Spleen (tissue), 11 donors: ENCODE results near the gene ACSM2B. TPM values are rescaled to one million over a fixed set of nuclear protein-coding genes. Genes with fewer than 3 reads are reported as not detected.
"Not testable (repeated sequence)": the region's sequence is repeated elsewhere in the genome, so short reads cannot be mapped to it uniquely, and the experiment has no call there.

ENCODE experiments used
- DNase-seq: peaks from one replicate; pipeline ENCODE4 v3.0.0-alpha.2; 2020
- H3K27ac ChIP-seq, 8 donors: fragments of 200-600 bp; sonication (generic) in 7 of 8; 1 replicate in 4 of 8; 2 replicates in 4 of 8; pipeline versions ENCODE4 v1.5.0 to v1.8.0; 2016 to 2021; ENCODE audit warnings: inconsistent platforms in 4 of 8, mild to moderate bottlenecking in 4 of 8, moderate library complexity in 1 of 8
- H3K27me3 ChIP-seq, 7 donors: fragments of 200-600 bp; sonication (generic) in 6 of 7; replicated peaks in 1 of 7; 1 replicate in 4 of 7; 2 replicates in 3 of 7; pipeline versions ENCODE4 v1.5.0 to v1.8.0; 2016 to 2021; ENCODE audit warnings: inconsistent platforms in 3 of 7, mild to moderate bottlenecking in 1 of 7
- H3K36me3 ChIP-seq, 6 donors: fragments of 200-600 bp; sonication (generic) in 5 of 6; 1 replicate in 4 of 6; 2 replicates in 2 of 6; pipeline versions ENCODE4 v1.5.0 to v1.8.0; 2016 to 2021; ENCODE audit warnings: inconsistent platforms in 2 of 6
- H3K4me1 ChIP-seq, 6 donors: fragments of 200-600 bp; sonication (generic) in 5 of 6; 1 replicate in 3 of 6; 2 replicates in 3 of 6; pipeline versions ENCODE4 v1.5.0 to v1.8.0; 2016 to 2021; ENCODE audit warnings: inconsistent platforms in 3 of 6
- H3K4me3 ChIP-seq, 8 donors: fragments of 200-600 bp; sonication (generic) in 7 of 8; 1 replicate in 4 of 8; 2 replicates in 4 of 8; pipeline versions ENCODE4 v1.5.0 to v1.8.0; 2016 to 2021; ENCODE audit warnings: inconsistent platforms in 4 of 8, mild to moderate bottlenecking in 4 of 8, moderate library complexity in 2 of 8
- H3K9me3 ChIP-seq, 8 donors: fragments of 200-600 bp; sonication (generic) in 7 of 8; 1 replicate in 4 of 8; 2 replicates in 4 of 8; pipeline versions ENCODE4 v1.5.0 to v1.8.0; 2016 to 2021; ENCODE audit warnings: inconsistent platforms in 4 of 8
- POLR2A ChIP-seq, 3 donors: fragments of 450-650 bp; IDR thresholded peaks; one replicate each; pipeline ENCODE4 v1.5.1; 2017; ENCODE audit warnings: antibody characterized with exemption in 3 of 3, mild to moderate bottlenecking in 1 of 3
- POLR2AphosphoS5 ChIP-seq, 3 donors: sonication (generic); formaldehyde crosslinking; IDR thresholded peaks; one replicate each; pipeline ENCODE4 v1.5.1; 2017; ENCODE audit warnings: antibody characterized with exemption in 3 of 3
- WGBS, 5 donors: extraction: QIAGEN DNeasy Blood & Tissue Kit in 3 of 5; methylation state at CpG; one replicate each; pipeline versions ENCODE4 v1.1.5 to v1.1.7; 2013 to 2018; 5-methylcytosine and 5-hydroxymethylcytosine counted together
- intact Hi-C: fragments of 100-400 bp; cut with DNase I; formaldehyde crosslinking; loops from one replicate; pipeline ENCODE4 v1.15.0; 2023; ENCODE audit warnings: low total_unique reads
- polyA plus RNA-seq, 3 donors: library from polyadenylated mRNA; stranded (reverse); fragments of 200-250 nt; gene quantifications; one replicate each; pipeline ENCODE4 v1.2.1, GENCODE V29; 2013
- total RNA-seq, 7 donors: library from RNA; depleted of rRNA in 3 of 7; stranded (reverse); fragments of >200 nt in 3 of 7; fragmentation: NEBNext Ultra II Directional in 4 of 7; extraction: Animal tissue kit (Norgen Biotek cat#: 25700) in 4 of 7; gene quantifications; one replicate each; pipeline versions ENCODE4 v1.1.0 to v1.2.1, GENCODE V29; 2016 to 2021
- TF ChIP-seq, protein P1 (sequence below), 11 experiments: fragments of 200-600 bp in 7 of 11; fragments of 450-650 bp in 4 of 11; sonication (generic) in 4 of 11; IDR thresholded peaks in 8 of 11; conservative IDR thresholded peaks in 3 of 11; 1 replicate in 7 of 11; 2 replicates in 4 of 11; pipeline versions ENCODE4 v1.4.0 to v1.8.0; 2016 to 2021; ENCODE audit warnings: antibody characterized with exemption in 11 of 11, inconsistent platforms in 4 of 11, mild to moderate bottlenecking in 1 of 11
- donor health status: healthy with polysubstance abuse.
- donor health status: DM: no; HTN: no; CAD: no; lungs with moderate emphysema.
- donor health status: DM: no; HTN: no; CAD: no.
- donor health status: Bipolar disorder and iron deficiency.
- donor health status: healthy.
- donor health status: DM: no; HTN: no; CAD: no.
- donor health status: DM: yes; HTN: yes; CAD: no.

Gene ACSM2B
- total and polyA plus RNA-seq, 10 donors: not detected

DNA sequence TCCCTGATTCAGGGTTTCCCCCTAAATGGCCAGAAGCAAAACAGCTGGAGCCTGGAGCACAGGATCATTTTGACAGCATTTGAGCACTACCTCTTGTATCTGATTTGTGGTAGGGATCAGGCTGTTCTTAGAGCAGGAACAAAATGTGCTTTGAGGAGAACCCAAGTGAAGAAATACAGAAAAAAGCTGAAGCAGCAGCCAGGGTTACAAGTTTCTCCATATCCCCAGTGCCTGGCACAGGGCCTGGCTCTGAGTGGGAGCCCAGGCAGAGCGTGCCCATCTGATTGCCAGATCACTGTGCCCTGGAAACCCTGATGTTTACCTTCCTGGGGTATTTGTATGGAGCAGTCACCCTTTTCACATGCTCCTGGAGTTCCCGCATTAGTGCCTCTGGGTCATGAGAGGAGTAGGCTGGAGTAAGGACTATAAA is 11.5 kb upstream of the ACSM2B start:
- intact Hi-C loops, H3K4me1 ChIP-seq, H3K27me3 ChIP-seq, H3K4me3 ChIP-seq, H3K9me3 ChIP-seq, DNase-seq, H3K36me3 ChIP-seq: not testable (repeated sequence)
- 47 to 70% (median 57%) methylated on average over 1 to 2 of the region's 2 CpGs for WGBS, 5 donors
- TF ChIP-seq POLR2AphosphoS5 (IDR thresholded peaks at IDR 0.05): peak in 1 of 3 donors; percentile 16
- H3K27ac ChIP-seq: peak overlapping the region in 3 of 8 donors; percentile 39 to 45 (median 45)

DNA sequence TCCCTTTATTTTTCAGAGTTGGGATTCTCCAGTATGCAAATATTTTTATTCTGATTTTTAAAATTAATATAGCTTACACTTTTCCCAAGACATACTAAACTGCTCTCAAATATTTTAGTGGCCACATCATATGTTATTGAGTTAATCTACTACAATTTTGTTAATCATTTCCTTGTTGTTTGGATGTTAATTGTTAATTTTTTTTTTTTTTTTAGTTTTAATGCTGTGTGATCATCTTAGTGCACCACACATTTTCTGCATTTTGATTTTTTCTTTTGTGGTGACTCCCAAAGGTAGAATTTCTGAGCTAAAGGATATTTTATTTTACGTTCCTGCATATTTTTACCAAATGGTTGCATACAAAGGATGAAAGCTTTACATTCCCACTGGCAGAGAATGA is 10.5 kb upstream of the ACSM2B start:
- H3K27me3 ChIP-seq, H3K36me3 ChIP-seq, H3K27ac ChIP-seq, H3K4me1 ChIP-seq, H3K4me3 ChIP-seq, intact Hi-C loops, DNase-seq, H3K9me3 ChIP-seq: not testable (repeated sequence)
- WGBS, 5 donors: 80 to 90% (median 81%) methylated on average over 1 of the region's 1 CpG

DNA sequence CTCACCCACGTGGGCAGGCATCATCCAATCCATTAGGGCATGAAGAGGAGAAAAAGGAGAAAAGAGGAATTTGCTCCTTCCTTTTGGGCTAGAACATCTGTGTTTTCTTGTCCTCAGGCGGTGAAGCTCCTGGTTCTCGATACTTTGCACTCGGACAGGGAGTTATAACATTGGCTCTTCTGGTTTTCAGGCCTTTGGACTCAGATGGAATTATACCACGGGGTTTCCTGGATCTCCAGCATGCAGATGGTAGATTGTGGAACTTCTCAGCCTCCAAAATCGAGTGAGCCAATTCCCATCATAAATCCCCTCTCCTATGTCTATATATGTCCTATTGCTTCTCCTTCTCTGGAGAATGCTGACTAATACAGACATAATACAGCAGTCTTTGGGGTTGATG is 9.9 kb upstream of the ACSM2B start:
- intact Hi-C loops, H3K4me3 ChIP-seq, H3K4me1 ChIP-seq, H3K36me3 ChIP-seq, H3K27me3 ChIP-seq, H3K9me3 ChIP-seq, H3K27ac ChIP-seq, DNase-seq: not testable (repeated sequence)
- WGBS, 5 donors: 65 to 85% (median 74%) methylated on average over 5 to 6 of the region's 6 CpGs

DNA sequence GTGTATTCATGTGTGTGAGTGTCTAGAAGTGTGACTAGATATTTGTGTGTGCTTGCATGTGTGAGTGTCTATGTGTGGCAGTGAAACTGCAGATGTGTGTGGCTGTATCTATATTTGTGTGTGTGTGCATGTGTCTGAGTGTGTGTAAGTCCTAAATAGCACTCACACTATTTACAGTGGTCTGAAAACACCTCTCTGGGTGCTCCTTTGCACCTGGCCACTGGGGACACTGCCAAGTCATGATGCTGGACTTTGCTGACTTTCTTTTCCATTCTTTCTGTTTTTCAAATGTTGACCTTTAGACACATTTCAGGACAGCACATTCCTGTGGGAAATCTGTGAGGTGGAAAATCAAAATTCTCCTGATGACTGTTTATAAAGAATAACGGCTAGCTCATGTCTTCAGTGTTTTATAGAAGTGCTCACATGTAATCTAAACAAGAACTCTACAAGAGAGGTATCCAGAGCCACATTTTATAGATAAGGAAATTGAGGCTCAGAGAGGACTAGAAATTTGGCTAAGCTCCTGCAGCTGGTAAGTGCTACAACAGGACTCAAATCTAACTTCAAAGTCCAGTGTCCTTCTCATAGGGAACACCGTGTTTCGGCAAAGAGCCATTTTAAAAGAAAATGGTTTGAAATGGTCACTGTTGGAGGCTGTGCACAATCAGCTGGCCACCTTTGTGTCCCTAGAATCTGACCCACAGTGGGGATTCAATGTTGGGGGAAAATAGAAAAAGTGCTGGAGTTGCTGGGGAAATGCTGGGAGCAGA is 4.5 kb upstream of the ACSM2B start:
- H3K9me3 ChIP-seq, H3K27ac ChIP-seq, H3K27me3 ChIP-seq, H3K4me1 ChIP-seq, H3K4me3 ChIP-seq, intact Hi-C loops, DNase-seq, H3K36me3 ChIP-seq: not testable (repeated sequence)
- no CpG with 5 or more reads among the region's 3 CpGs for WGBS, 5 donors

DNA sequence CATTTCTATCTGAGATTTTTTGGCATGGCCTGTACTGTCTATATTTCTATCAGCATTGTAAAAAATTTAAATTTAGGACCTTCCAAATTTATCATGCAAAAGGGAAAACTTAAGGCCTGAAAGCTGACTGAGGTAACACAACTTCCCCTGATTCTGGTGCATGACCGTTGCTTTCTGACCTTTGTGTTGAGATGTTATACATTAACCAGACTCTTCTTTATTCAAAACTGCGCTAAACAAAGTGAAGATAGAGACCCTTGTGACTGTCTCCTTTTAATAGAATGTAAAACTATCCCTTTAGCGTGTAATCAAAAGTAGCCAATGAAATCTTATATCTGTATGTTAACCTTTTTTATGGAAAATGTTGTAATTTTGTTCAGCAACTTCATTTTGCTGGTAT is 1.9 kb upstream of the ACSM2B start:
- H3K27me3 ChIP-seq, H3K4me3 ChIP-seq, H3K4me1 ChIP-seq, DNase-seq, H3K27ac ChIP-seq, H3K36me3 ChIP-seq, H3K9me3 ChIP-seq, intact Hi-C loops: not testable (repeated sequence)
- WGBS, 5 donors: 84 to 97% (median 92%) methylated on average over 1 to 2 of the region's 3 CpGs

DNA sequence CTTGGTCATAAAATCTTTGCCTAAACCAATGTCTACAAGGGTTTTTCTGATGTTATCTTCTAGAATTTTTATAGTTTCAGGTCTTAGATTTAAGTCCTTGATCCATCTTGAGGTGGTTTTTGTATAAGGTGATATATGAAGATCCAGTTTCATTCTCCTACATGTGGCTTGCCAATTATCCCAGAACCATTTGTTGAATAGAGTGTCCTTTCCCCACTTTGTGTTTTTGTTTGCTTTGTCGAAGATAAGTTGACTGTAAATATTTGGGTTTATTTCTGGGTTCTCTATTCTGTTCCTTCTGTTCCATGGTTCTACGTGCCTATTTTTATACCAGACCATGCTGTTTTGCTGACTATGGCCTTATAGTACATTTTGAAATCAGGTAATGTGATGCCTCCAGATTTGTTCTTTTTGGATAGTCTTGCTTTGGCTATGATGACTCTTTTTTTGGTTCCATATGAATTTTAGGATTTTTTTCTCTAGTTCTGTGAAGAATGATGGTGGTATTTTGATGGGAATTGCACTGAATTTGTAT is 7.0 kb downstream of the ACSM2B start:
- DNase-seq, H3K27ac ChIP-seq, H3K36me3 ChIP-seq, intact Hi-C loops, H3K4me3 ChIP-seq, H3K4me1 ChIP-seq, H3K27me3 ChIP-seq: not testable (repeated sequence)
- peaks cover 0 to 12% (median 2%) of the 10 kb centered on the region in 8 donors for H3K9me3 ChIP-seq
- 77 to 87% (median 81%) methylated on average over 2 of the region's 2 CpGs for WGBS, 5 donors

DNA sequence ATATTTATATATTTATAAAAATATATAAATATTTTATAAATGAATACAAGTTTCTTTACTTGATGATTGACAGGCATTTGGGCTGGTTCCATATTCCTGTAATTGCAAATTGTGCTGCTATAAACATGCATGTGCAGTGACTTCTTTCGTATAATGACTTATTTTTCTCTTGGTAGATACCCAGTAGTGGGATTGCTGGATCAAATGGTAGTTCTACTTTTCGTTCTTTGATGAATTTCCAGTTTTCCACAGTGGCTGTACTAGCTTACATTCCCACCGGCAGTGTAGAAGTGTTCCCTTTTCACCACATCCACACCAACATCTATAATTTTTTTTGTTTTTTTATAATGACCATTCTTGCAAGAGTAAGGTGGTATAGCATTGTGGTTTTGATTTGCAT is 7.8 kb downstream of the ACSM2B start:
- intact Hi-C loops: no loop called here
- TF ChIP-seq, protein P1, sequence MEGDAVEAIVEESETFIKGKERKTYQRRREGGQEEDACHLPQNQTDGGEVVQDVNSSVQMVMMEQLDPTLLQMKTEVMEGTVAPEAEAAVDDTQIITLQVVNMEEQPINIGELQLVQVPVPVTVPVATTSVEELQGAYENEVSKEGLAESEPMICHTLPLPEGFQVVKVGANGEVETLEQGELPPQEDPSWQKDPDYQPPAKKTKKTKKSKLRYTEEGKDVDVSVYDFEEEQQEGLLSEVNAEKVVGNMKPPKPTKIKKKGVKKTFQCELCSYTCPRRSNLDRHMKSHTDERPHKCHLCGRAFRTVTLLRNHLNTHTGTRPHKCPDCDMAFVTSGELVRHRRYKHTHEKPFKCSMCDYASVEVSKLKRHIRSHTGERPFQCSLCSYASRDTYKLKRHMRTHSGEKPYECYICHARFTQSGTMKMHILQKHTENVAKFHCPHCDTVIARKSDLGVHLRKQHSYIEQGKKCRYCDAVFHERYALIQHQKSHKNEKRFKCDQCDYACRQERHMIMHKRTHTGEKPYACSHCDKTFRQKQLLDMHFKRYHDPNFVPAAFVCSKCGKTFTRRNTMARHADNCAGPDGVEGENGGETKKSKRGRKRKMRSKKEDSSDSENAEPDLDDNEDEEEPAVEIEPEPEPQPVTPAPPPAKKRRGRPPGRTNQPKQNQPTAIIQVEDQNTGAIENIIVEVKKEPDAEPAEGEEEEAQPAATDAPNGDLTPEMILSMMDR (IDR thresholded peaks at IDR 0.05 in 8 of 11, conservative IDR thresholded peaks at IDR 0.05 in 3 of 11): no peak
- TF ChIP-seq POLR2A (IDR thresholded peaks at IDR 0.05) (no peak), POLR2AphosphoS5 (IDR thresholded peaks at IDR 0.05) (no peak)
- Histone ChIP-seq H3K27me3 (no peaks in the 10 kb centered on the region), H3K4me1 (no peaks in the 10 kb centered on the region), H3K36me3 (no peaks in the 10 kb centered on the region), H3K9me3 (peaks cover 0 to 6% (median 0%) of the 10 kb centered on the region in 8 donors), H3K27ac (no peak overlapping the region), H3K4me3 (no peak overlapping the region)
- 77 to 89% (median 83%) methylated on average over 3 of the region's 3 CpGs for WGBS, 5 donors
- DNase-seq: no peak
